Peyer's patch (tissue), 4 donors: Measurements from ENCODE around the gene CCDC81.

Experiments used
- POLR2A ChIP-seq, 2 donors: fragments of 450-650 bp; IDR thresholded peaks; one replicate each; pipeline ENCODE4 v1.5.1; 2017; ENCODE audit warnings: antibody characterized with exemption in 2 of 2, mild to moderate bottlenecking in 2 of 2, moderate library complexity in 2 of 2
- TF ChIP-seq, protein P1 (sequence below), 6 experiments: fragments of 450-650 bp in 4 of 6; fragments of 200-600 bp in 2 of 6; sonication (generic) in 1 of 6; IDR thresholded peaks; one replicate each; pipeline ENCODE4 v1.5.1; 2017 to 2019; ENCODE audit warnings: antibody characterized with exemption in 6 of 6, mild to moderate bottlenecking in 3 of 6, moderate library complexity in 1 of 6

DNA sequence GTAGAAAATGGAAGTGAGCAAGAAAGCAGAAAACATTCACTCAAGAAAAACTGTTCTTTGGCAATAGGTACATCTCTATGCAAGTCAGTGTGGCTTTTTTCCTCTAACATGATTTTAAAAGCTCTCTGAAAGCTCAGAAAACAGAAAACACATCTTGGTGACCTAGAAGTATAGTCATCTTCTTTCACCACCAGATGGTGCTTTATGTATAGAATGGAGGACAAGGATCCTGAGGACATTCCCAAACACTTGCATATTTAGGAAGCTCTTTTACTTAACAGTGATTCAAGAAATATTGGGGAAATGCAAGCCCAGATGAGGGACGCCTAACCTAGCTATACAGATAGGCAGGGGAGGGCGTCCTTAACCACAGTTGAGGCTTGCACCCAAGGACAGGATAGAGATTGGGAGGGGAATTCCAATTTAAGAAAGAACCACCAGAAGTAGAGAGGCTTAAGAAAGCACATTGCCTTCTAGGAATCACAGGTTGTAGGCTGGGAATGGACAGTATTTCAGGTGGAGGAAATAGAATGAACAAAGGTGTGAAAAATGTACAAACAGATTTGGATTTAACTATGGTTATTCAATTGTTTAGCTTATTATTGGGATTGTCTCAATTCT, 13.8 kb upstream of the CCDC81 start:
- TF ChIP-seq, protein P1, sequence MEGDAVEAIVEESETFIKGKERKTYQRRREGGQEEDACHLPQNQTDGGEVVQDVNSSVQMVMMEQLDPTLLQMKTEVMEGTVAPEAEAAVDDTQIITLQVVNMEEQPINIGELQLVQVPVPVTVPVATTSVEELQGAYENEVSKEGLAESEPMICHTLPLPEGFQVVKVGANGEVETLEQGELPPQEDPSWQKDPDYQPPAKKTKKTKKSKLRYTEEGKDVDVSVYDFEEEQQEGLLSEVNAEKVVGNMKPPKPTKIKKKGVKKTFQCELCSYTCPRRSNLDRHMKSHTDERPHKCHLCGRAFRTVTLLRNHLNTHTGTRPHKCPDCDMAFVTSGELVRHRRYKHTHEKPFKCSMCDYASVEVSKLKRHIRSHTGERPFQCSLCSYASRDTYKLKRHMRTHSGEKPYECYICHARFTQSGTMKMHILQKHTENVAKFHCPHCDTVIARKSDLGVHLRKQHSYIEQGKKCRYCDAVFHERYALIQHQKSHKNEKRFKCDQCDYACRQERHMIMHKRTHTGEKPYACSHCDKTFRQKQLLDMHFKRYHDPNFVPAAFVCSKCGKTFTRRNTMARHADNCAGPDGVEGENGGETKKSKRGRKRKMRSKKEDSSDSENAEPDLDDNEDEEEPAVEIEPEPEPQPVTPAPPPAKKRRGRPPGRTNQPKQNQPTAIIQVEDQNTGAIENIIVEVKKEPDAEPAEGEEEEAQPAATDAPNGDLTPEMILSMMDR (IDR thresholded peaks at IDR 0.05): peak in 3 of 6 experiments; percentile 11 to 17 (median 14)
- no peak for TF ChIP-seq POLR2A (IDR thresholded peaks at IDR 0.05)
